Keratinocyte (primary cell): ENCODE measurements around the gene ARL3. TPM values are rescaled to one million over a fixed set of nuclear protein-coding genes. Genes with fewer than 3 reads are reported as not detected.

ENCODE experiments used
- DNase-seq: peaks from one replicate; pipeline ENCODE4 v3.0.0-alpha.2; 2011; ENCODE audit warnings: low read depth, missing footprints, low spot score
- FAIRE-seq: peaks from 2 replicates; lab custom pipeline; 2011; peaks lifted over from hg19 to GRCh38; lab: Jason Lieb, UNC
- H2AFZ ChIP-seq: 2 replicates; pipeline ENCODE4 v1.6.0; 2012; ENCODE audit warnings: low read length, control low read depth, inconsistent platforms; ENCODE audit not compliant: control insufficient read depth
- H3K27ac ChIP-seq: 2 replicates; pipeline ENCODE4 v1.5.1; 2011; ENCODE audit warnings: low read length; ENCODE audit not compliant: control insufficient read depth, insufficient read depth
- H3K27me3 ChIP-seq: 3 replicates; pipeline ENCODE4 v1.6.0; 2011; ENCODE audit warnings: low read length; ENCODE audit not compliant: control insufficient read depth, insufficient read depth; ENCODE audit errors: extremely low read depth
- H3K36me3 ChIP-seq, 2 experiments: 2 replicates in 1 of 2; 3 replicates in 1 of 2; pipeline ENCODE4 v1.5.1; 2011; ENCODE audit warnings: low read length in 2 of 2, mild to moderate bottlenecking in 1 of 2; ENCODE audit not compliant: control insufficient read depth in 2 of 2, insufficient read depth in 2 of 2; ENCODE audit errors: extremely low read depth in 1 of 2
- H3K4me1 ChIP-seq: 3 replicates; pipeline ENCODE4 v1.5.1; 2011; ENCODE audit warnings: low read length; ENCODE audit not compliant: control insufficient read depth, insufficient read depth; ENCODE audit errors: extremely low read depth
- H3K4me2 ChIP-seq: 3 replicates; pipeline ENCODE4 v1.6.0; 2011; ENCODE audit warnings: low read depth, low read length; ENCODE audit not compliant: control insufficient read depth, insufficient read depth; ENCODE audit errors: extremely low read depth
- H3K4me3 ChIP-seq, 3 experiments: fragments of 200-600 bp in 1 of 3; sonication (generic) in 1 of 3; 2 replicates in 2 of 3; 3 replicates in 1 of 3; pipeline ENCODE4 v1.5.1; 2011 to 2016; ENCODE audit warnings: low read length in 3 of 3, mild to moderate bottlenecking in 3 of 3, control low read depth in 2 of 3, inconsistent platforms in 1 of 3, low read depth in 1 of 3, mixed read lengths in 1 of 3, mixed run types in 1 of 3, moderate library complexity in 1 of 3; ENCODE audit not compliant: control insufficient read depth in 2 of 3, insufficient read depth in 2 of 3; ENCODE audit errors: extremely low read depth in 1 of 3
- H3K79me2 ChIP-seq: 2 replicates; pipeline ENCODE4 v1.6.0; 2012; ENCODE audit warnings: low read length; ENCODE audit not compliant: control insufficient read depth, insufficient read depth
- H3K9ac ChIP-seq: 3 replicates; pipeline ENCODE4 v1.6.0; 2011; ENCODE audit warnings: low read length; ENCODE audit not compliant: control insufficient read depth, insufficient read depth; ENCODE audit errors: extremely low read depth
- H3K9me1 ChIP-seq: 3 replicates; pipeline ENCODE4 v1.6.0; 2011; ENCODE audit warnings: low read length; ENCODE audit not compliant: control insufficient read depth, insufficient read depth; ENCODE audit errors: extremely low read depth
- H3K9me3 ChIP-seq: 2 replicates; pipeline ENCODE4 v1.5.1; 2012; ENCODE audit warnings: low read depth, low read length; ENCODE audit not compliant: control insufficient read depth
- H4K20me1 ChIP-seq: 3 replicates; pipeline ENCODE4 v1.6.0; 2011; ENCODE audit warnings: low read length; ENCODE audit not compliant: control insufficient read depth, insufficient read depth; ENCODE audit errors: extremely low read depth
- EZH2 ChIP-seq: IDR thresholded peaks from one replicate; pipeline ENCODE4 v1.6.1; 2012; ENCODE audit warnings: inconsistent platforms, mild to moderate bottlenecking, low read length, moderate library complexity
- dilution Hi-C: fragments of 300-500 bp; cut with MboI; formaldehyde crosslinking; loops from one replicate; pipeline ENCODE4 v1.7.0; 2020; ENCODE audit warnings: low sequenced_read_pairs; ENCODE audit not compliant: extremely low pct_ligation_motif_present
- polyA plus RNA-seq, 5 experiments: library from polyadenylated mRNA; depleted of rRNA in 3 of 5; stranded (reverse) in 3 of 5; stranded (forward) in 1 of 5; unstranded in 1 of 5; fragments of >200 nt; gene quantifications; 1 replicate in 1 of 5; 2 replicates in 3 of 5; 3 replicates in 1 of 5; pipeline versions ENCODE4 v1.2.1 to v1.2.3, GENCODE V29; 2011 to 2012; ENCODE audit warnings: missing spikeins in 2 of 5, low read depth in 1 of 5, low replicate concordance in 1 of 5
- TF ChIP-seq, protein P1 (sequence below), 3 experiments: IDR thresholded peaks in 1 of 3; conservative IDR thresholded peaks in 1 of 3; optimal IDR thresholded peaks in 1 of 3; 2 replicates in 2 of 3; 3 replicates in 1 of 3; pipeline versions ENCODE3 to v1.5.1; 2011; ENCODE audit warnings: low read length in 3 of 3, mild to moderate bottlenecking in 3 of 3, moderate library complexity in 2 of 3, control low read depth in 1 of 3, inconsistent platforms in 1 of 3; ENCODE audit not compliant: insufficient read depth in 2 of 3; ENCODE audit errors: extremely low read depth in 1 of 3

The ARL3 gene
- polyA plus RNA-seq, 1 donor (not counting 4 experiments of a cell fraction or from before 2014, with no cell fraction given), result 10.7 TPM

- no peaks in the 10 kb centered on the region for H4K20me1 ChIP-seq
These were observed 44.2 kb upstream of the ARL3 start for GRCh38 chr10:102758240-102758932.

GRCh38 chr10:102757323-102757722 is 43.1 kb upstream of the ARL3 start:
- H3K9ac ChIP-seq, result no peak overlapping the region
- H2AFZ ChIP-seq, result no peak overlapping the region
- no peak overlapping the region for H3K4me3 ChIP-seq
- FAIRE-seq (no peak), DNase-seq (no peak)
- no peaks in the 10 kb centered on the region for H4K20me1 ChIP-seq
- H3K4me2 ChIP-seq, result no peak overlapping the region
- no peaks in the 10 kb centered on the region for H3K9me3 ChIP-seq
- peaks cover 30% of the 10 kb centered on the region for H3K79me2 ChIP-seq
- dilution Hi-C loops, result no loop called here
- no peak overlapping the region for H3K27ac ChIP-seq
- H3K27me3 ChIP-seq, result no peaks in the 10 kb centered on the region
- H3K4me1 ChIP-seq, result no peaks in the 10 kb centered on the region
- peaks cover 2% of the 10 kb centered on the region for H3K9me1 ChIP-seq
- H3K36me3 ChIP-seq, result peaks cover 1 to 4% of the 10 kb centered on the region in 2 experiments
- no peak for TF ChIP-seq EZH2
- TF ChIP-seq, protein P1, sequence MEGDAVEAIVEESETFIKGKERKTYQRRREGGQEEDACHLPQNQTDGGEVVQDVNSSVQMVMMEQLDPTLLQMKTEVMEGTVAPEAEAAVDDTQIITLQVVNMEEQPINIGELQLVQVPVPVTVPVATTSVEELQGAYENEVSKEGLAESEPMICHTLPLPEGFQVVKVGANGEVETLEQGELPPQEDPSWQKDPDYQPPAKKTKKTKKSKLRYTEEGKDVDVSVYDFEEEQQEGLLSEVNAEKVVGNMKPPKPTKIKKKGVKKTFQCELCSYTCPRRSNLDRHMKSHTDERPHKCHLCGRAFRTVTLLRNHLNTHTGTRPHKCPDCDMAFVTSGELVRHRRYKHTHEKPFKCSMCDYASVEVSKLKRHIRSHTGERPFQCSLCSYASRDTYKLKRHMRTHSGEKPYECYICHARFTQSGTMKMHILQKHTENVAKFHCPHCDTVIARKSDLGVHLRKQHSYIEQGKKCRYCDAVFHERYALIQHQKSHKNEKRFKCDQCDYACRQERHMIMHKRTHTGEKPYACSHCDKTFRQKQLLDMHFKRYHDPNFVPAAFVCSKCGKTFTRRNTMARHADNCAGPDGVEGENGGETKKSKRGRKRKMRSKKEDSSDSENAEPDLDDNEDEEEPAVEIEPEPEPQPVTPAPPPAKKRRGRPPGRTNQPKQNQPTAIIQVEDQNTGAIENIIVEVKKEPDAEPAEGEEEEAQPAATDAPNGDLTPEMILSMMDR (optimal IDR thresholded peaks at IDR 0.05 in 1 of 3, IDR thresholded peaks at IDR 0.05 in 1 of 3, conservative IDR thresholded peaks at IDR 0.05 in 1 of 3; ENCODE audit: extremely low read depth in 1 of 3, insufficient read depth in 2 of 3, low read length in 3 of 3), result no peak

More at GRCh38 chr10:102758240-102758932, 44.2 kb upstream of the ARL3 start:
- dilution Hi-C loops, result no loop called here
- H3K9ac ChIP-seq, result no peak overlapping the region
- no peaks in the 10 kb centered on the region for H3K4me1 ChIP-seq
- TF ChIP-seq EZH2, result no peak
- TF ChIP-seq, protein P1 (optimal IDR thresholded peaks at IDR 0.05 in 1 of 3, IDR thresholded peaks at IDR 0.05 in 1 of 3, conservative IDR thresholded peaks at IDR 0.05 in 1 of 3; ENCODE audit: extremely low read depth in 1 of 3, insufficient read depth in 2 of 3, low read length in 3 of 3), result no peak
- no peak overlapping the region for H2AFZ ChIP-seq
- no peaks in the 10 kb centered on the region for H3K9me3 ChIP-seq
- no peaks in the 10 kb centered on the region for H3K27me3 ChIP-seq
- peaks cover 2% of the 10 kb centered on the region for H3K9me1 ChIP-seq
- FAIRE-seq (no peak), DNase-seq (no peak)
- H3K4me3 ChIP-seq, result no peak overlapping the region
- peaks cover 0 to 1% of the 10 kb centered on the region in 2 experiments for H3K36me3 ChIP-seq
- peaks cover 24% of the 10 kb centered on the region for H3K79me2 ChIP-seq
- no peak overlapping the region for H3K4me2 ChIP-seq
- no peak overlapping the region for H3K27ac ChIP-seq
